ENCODE data around the gene PDCD2L.
"Not testable (repeated sequence)": the region's sequence is repeated elsewhere in the genome, so short reads cannot be mapped to it uniquely, and the experiment has no call there.

Gene PDCD2L

GRCh38 chr19:34459614-34460013 is 55.4 kb downstream of the PDCD2L start:
- DNase-seq (ENCODE audit: extremely low spot score, insufficient read length, low read depth) = no peak
- FAIRE-seq = no peak

GRCh38 chr19:34461375-34462100 is 57.3 kb downstream of the PDCD2L start:
- FAIRE-seq (no peak), DNase-seq (ENCODE audit: extremely low spot score, insufficient read length, low read depth) (no peak)

GRCh38 chr19:34464785-34465184 is 60.6 kb downstream of the PDCD2L start:
- FAIRE-seq; DNase-seq (ENCODE audit: extremely low spot score, insufficient read length, low read depth): not testable (repeated sequence)

GRCh38 chr19:34468409-34468808 is 64.2 kb downstream of the PDCD2L start:
- DNase-seq (ENCODE audit: extremely low spot score, insufficient read length, low read depth) (no peak), FAIRE-seq (no peak)

GRCh38 chr19:34469026-34469425 is 64.8 kb downstream of the PDCD2L start:
- not testable (repeated sequence) for FAIRE-seq; DNase-seq (ENCODE audit: extremely low spot score, insufficient read length, low read depth)

- FAIRE-seq (no peak), DNase-seq (ENCODE audit: extremely low spot score, insufficient read length, low read depth) (no peak)
These were observed 67.9 kb downstream of the PDCD2L start for GRCh38 chr19:34471906-34472700.

GRCh38 chr19:34474233-34474989 is 70.2 kb downstream of the PDCD2L start:
- FAIRE-seq (no peak), DNase-seq (ENCODE audit: extremely low spot score, insufficient read length, low read depth) (no peak)

- DNase-seq (ENCODE audit: extremely low spot score, insufficient read length, low read depth) = no peak
- no peak for FAIRE-seq
These were observed 71.1 kb downstream of the PDCD2L start for GRCh38 chr19:34475026-34475974.
